Stimulated activated CD8-positive, alpha-beta memory T cell treated with anti-CD3 and anti-CD28 coated beads, Interleukin-4, amount 100 ng/mL, for 1 hour (primary cell): ENCODE measurements around the gene LMNB1.
"Not testable (repeated sequence)": the region's sequence is repeated elsewhere in the genome, so short reads cannot be mapped to it uniquely, and the experiment has no call there.

Experiments used
- DNase-seq, 2 donors: peaks; one replicate each; pipeline ENCODE4 v3.0.0-alpha.2; 2020; ENCODE audit warnings: low read depth in 2 of 2, low spot score in 1 of 2

LMNB1 gene

GRCh38 chr5:126777975-126778674 is 1.2 kb downstream of the LMNB1 start:
- peak; percentile 70 to 80 for DNase-seq

- DNase-seq, result no peak
These were observed 1.9 kb downstream of the LMNB1 start for GRCh38 chr5:126778675-126779403.

GRCh38 chr5:126780165-126780827 is 3.4 kb downstream of the LMNB1 start:
- DNase-seq, result peak in 1 of 2 donors; percentile 24

GRCh38 chr5:126788409-126788808 is 11.5 kb downstream of the LMNB1 start:
- DNase-seq, result not testable (repeated sequence)

- no peak for DNase-seq
These were observed 16.2 kb downstream of the LMNB1 start for GRCh38 chr5:126793097-126793496.

GRCh38 chr5:126793648-126794047 is 16.7 kb downstream of the LMNB1 start:
- DNase-seq, result not testable (repeated sequence)

- no peak for DNase-seq
These were observed 17.4 kb downstream of the LMNB1 start for GRCh38 chr5:126794157-126794828.

GRCh38 chr5:126799780-126800179 is 22.8 kb downstream of the LMNB1 start:
- DNase-seq, result no peak

- no peak for DNase-seq
These were observed 24.4 kb downstream of the LMNB1 start for GRCh38 chr5:126801174-126801991.

- no peak for DNase-seq
These were observed 25.0 kb downstream of the LMNB1 start for GRCh38 chr5:126801992-126802294.

- DNase-seq, result no peak
These were observed 28.1 kb downstream of the LMNB1 start for GRCh38 chr5:126805063-126805462.

- no peak for DNase-seq
These were observed 31.6 kb downstream of the LMNB1 start for GRCh38 chr5:126808521-126808988.

GRCh38 chr5:126809916-126810315 is 33.0 kb downstream of the LMNB1 start:
- no peak for DNase-seq

GRCh38 chr5:126810596-126811380 is 33.9 kb downstream of the LMNB1 start:
- DNase-seq, result no peak

GRCh38 chr5:126811515-126812198 is 34.7 kb downstream of the LMNB1 start:
- no peak for DNase-seq

GRCh38 chr5:126812199-126812570 is 35.2 kb downstream of the LMNB1 start:
- DNase-seq, result no peak

- not testable (repeated sequence) for DNase-seq
These were observed 36.9 kb downstream of the LMNB1 start for GRCh38 chr5:126813799-126814198.

GRCh38 chr5:126814721-126815404 is 37.9 kb downstream of the LMNB1 start:
- DNase-seq, result no peak

- no peak for DNase-seq
These were observed 39.7 kb downstream of the LMNB1 start for GRCh38 chr5:126816649-126817048.
